HCT116 (cell line): ENCODE measurements around the gene PAX7. TPM values are rescaled to one million over a fixed set of nuclear protein-coding genes. Genes with fewer than 3 reads are reported as not detected.
A peak's percentile ranks its signal among the peaks of the same experiment; 100 is the strongest.

Experiments used
- ATAC-seq: fragments of 200-7000 bp; cut with Tn5 transposase; 2 replicates; pipeline ENCODE4 v1.9.1; 2020; ENCODE audit warnings: mild to moderate bottlenecking, moderate library complexity
- BruUV-seq: library from RNA; stranded (reverse); fragments of 400-500 nt; replicated peaks from 2 replicates; lab custom pipeline; 2021; lab: Mats Ljungman, UMichigan
- CTCF ChIA-PET: fragments of 300-600 bp; sonication (Branson Sonifier 250); formaldehyde crosslinking; loops from one replicate; lab custom pipeline; 2021; ENCODE audit warnings: antibody characterized with exemption; lab: Charles Lee
- POLR2A ChIA-PET: fragments of 300-600, 350-600 bp; sonication (Branson Sonifier 250); formaldehyde crosslinking; loops from one replicate; lab custom pipeline; 2021; ENCODE audit warnings: antibody characterized with exemption; lab: Charles Lee
- RAD21 ChIA-PET, 2 experiments: fragments of 300-600 bp; sonication (Branson Sonifier 250); formaldehyde crosslinking; loops; one replicate each; lab custom pipeline; 2023; ENCODE audit warnings: low total read pairs in 2 of 2; ENCODE audit not compliant: uncharacterized antibody in 2 of 2, unreplicated experiment in 2 of 2, low non-redundant PET in 1 of 2; lab: Charles Lee
- DNase-seq: peaks from one replicate; pipeline ENCODE4 v3.0.0-alpha.2; 2010; ENCODE audit warnings: low read depth, low spot score
- H2AFZ ChIP-seq: fragments of 200-600 bp; shearing (Covaris generic), sonication (generic); 2 replicates; pipeline ENCODE4 v1.6.1; 2017; ENCODE audit warnings: low read depth, mixed run types, mixed read lengths, antibody characterized with exemption, low read length; ENCODE audit not compliant: poor library complexity, severe bottlenecking
- H3K27ac ChIP-seq: 2 replicates; pipeline ENCODE4 v1.5.1; 2012; ENCODE audit warnings: low read depth, low read length
- H3K27me3 ChIP-seq: fragments of 200-600 bp; sonication (generic); 2 replicates; pipeline ENCODE4 v1.6.1; 2016; ENCODE audit warnings: mixed run types, low read length, mixed read lengths; ENCODE audit not compliant: insufficient read depth
- H3K36me3 ChIP-seq, 2 experiments: fragments of 200-500 bp in 1 of 2; fragments of 200-600 bp in 1 of 2; sonication (Bioruptor generic) in 1 of 2; sonication (generic) in 1 of 2; 2 replicates each; pipeline versions ENCODE4 v1.5.1 to v1.6.1; 2014 to 2016; ENCODE audit warnings: low read length in 2 of 2, inconsistent platforms in 1 of 2, mixed read lengths in 1 of 2, mixed run types in 1 of 2; ENCODE audit not compliant: insufficient read depth in 2 of 2, control insufficient read depth in 1 of 2
- H3K4me1 ChIP-seq, 2 experiments: fragments of 200-600 bp in 1 of 2; sonication (generic) in 1 of 2; 2 replicates each; pipeline versions ENCODE4 v1.5.1 to v1.6.1; 2012 to 2017; ENCODE audit warnings: low read length in 2 of 2, inconsistent platforms in 1 of 2, mild to moderate bottlenecking in 1 of 2, mixed read lengths in 1 of 2, mixed run types in 1 of 2, moderate library complexity in 1 of 2; ENCODE audit not compliant: insufficient read depth in 2 of 2, control insufficient read depth in 1 of 2
- H3K4me2 ChIP-seq: fragments of 200-600 bp; sonication (generic); 2 replicates; pipeline ENCODE4 v1.6.1; 2017; ENCODE audit warnings: mixed run types, low read length, mixed read lengths
- H3K4me3 ChIP-seq, 2 experiments: fragments of 200-600 bp in 1 of 2; sonication (generic) in 1 of 2; replicated peaks in 1 of 2; 2 replicates each; pipeline ENCODE4 v1.5.1; 2011 to 2016; ENCODE audit warnings: low read length in 2 of 2, control low read depth in 1 of 2, low read depth in 1 of 2, mild to moderate bottlenecking in 1 of 2, mixed read lengths in 1 of 2, mixed run types in 1 of 2
- H3K79me2 ChIP-seq: fragments of 200-600 bp; sonication (generic); 2 replicates; pipeline ENCODE4 v1.6.1; 2017; ENCODE audit warnings: mild to moderate bottlenecking, mixed run types, low read length, moderate library complexity, mixed read lengths; ENCODE audit not compliant: insufficient read depth
- H3K9ac ChIP-seq: fragments of 200-600 bp; sonication (generic); 2 replicates; pipeline ENCODE4 v1.6.1; 2016; ENCODE audit warnings: low read length, mixed read lengths
- H3K9me2 ChIP-seq: fragments of 200-600 bp; sonication (generic), shearing (Covaris generic); 2 replicates; pipeline ENCODE4 v1.6.1; 2017; ENCODE audit warnings: mixed run types, mild to moderate bottlenecking, moderate library complexity; ENCODE audit not compliant: insufficient read depth
- H3K9me3 ChIP-seq, 2 experiments: fragments of 200-500 bp in 1 of 2; fragments of 200-600 bp in 1 of 2; sonication (Bioruptor generic) in 1 of 2; sonication (generic) in 1 of 2; 2 replicates each; pipeline ENCODE4 v1.6.1; 2014 to 2017; ENCODE audit warnings: low read length in 2 of 2, mixed read lengths in 2 of 2, inconsistent platforms in 1 of 2, low read depth in 1 of 2, mild to moderate bottlenecking in 1 of 2, mixed run types in 1 of 2, moderate library complexity in 1 of 2; ENCODE audit not compliant: control insufficient read depth in 1 of 2, insufficient read depth in 1 of 2
- H4K20me1 ChIP-seq: fragments of 200-600 bp; sonication (generic), shearing (Covaris generic); 2 replicates; pipeline ENCODE4 v1.6.1; 2017; ENCODE audit warnings: mixed run types, mild to moderate bottlenecking, moderate library complexity; ENCODE audit not compliant: insufficient read depth
- CBX3 ChIP-seq: IDR thresholded peaks from 2 replicates; pipeline ENCODE4 v1.6.1; 2012; ENCODE audit warnings: low read depth
- EZH2 ChIP-seq: fragments of 200-600 bp; sonication (generic); IDR thresholded peaks from 2 replicates; pipeline ENCODE4 v1.6.1; 2017; ENCODE audit warnings: antibody characterized with exemption, mixed run types
- EZH2phosphoT487 ChIP-seq: fragments of 200-600 bp; IDR thresholded peaks from 2 replicates; pipeline ENCODE4 v1.6.1; 2018; ENCODE audit warnings: antibody characterized with exemption, borderline replicate concordance
- FOSL1 ChIP-seq: IDR thresholded peaks from 2 replicates; pipeline ENCODE4 v1.6.1; 2012; ENCODE audit warnings: low read depth
- JUND ChIP-seq: IDR thresholded peaks from 2 replicates; pipeline ENCODE4 v1.6.1; 2012
- MAX ChIP-seq: IDR thresholded peaks from 2 replicates; pipeline ENCODE4 v1.6.1; 2012
- POLR2AphosphoS5 ChIP-seq: IDR thresholded peaks from 2 replicates; pipeline ENCODE4 v1.6.1; 2011; ENCODE audit warnings: mild to moderate bottlenecking, low read depth, low read length, moderate library complexity
- RAD21 ChIP-seq: IDR thresholded peaks from 2 replicates; pipeline ENCODE4 v1.6.1; 2012; ENCODE audit warnings: low read depth, mild to moderate bottlenecking
- SP1 ChIP-seq: IDR thresholded peaks from 2 replicates; pipeline ENCODE4 v1.6.1; 2012; ENCODE audit warnings: low read depth
- TCF7L2 ChIP-seq: IDR thresholded peaks from 2 replicates; pipeline ENCODE4 v1.7.0; 2011; ENCODE audit warnings: borderline replicate concordance, inconsistent platforms; ENCODE audit not compliant: insufficient read depth, insufficient read length; ENCODE audit errors: extremely low read depth
- ZFX ChIP-seq: fragments of 450-650 bp; IDR thresholded peaks from 2 replicates; pipeline ENCODE4 v1.6.1; 2017
- ZNF274 ChIP-seq: fragments of 200-500 bp; sonication (Bioruptor generic); IDR thresholded peaks from 2 replicates; pipeline ENCODE4 v1.6.1; 2014; ENCODE audit warnings: mild to moderate bottlenecking, low read depth, low read length, inconsistent platforms
- intact Hi-C: fragments of 100-400 bp; cut with micrococcal nuclease; formaldehyde crosslinking; loops from 2 replicates; pipeline ENCODE4 v1.10.0; 2022
- total RNA-seq: library from RNA; stranded (reverse); gene quantifications from one replicate; pipeline ENCODE4 v1.2.1, GENCODE V29; 2021; ENCODE audit not compliant: unreplicated experiment
- TF ChIP-seq, protein P1 (sequence below): IDR thresholded peaks from 2 replicates; pipeline ENCODE4 v1.6.1; 2012
- TF ChIP-seq, protein P2 (sequence below), 3 experiments: fragments of 200-600 bp in 1 of 3; sonication (generic) in 1 of 3; IDR thresholded peaks in 2 of 3; conservative IDR thresholded peaks in 1 of 3; 2 replicates each; pipeline ENCODE4 v1.5.1; 2012 to 2017; ENCODE audit warnings: low read depth in 2 of 3, low read length in 2 of 3, antibody characterized with exemption in 1 of 3, borderline replicate concordance in 1 of 3, control low read depth in 1 of 3, mild to moderate bottlenecking in 1 of 3, mixed read lengths in 1 of 3, mixed run types in 1 of 3, moderate library complexity in 1 of 3; ENCODE audit not compliant: insufficient read depth in 1 of 3

PAX7 gene
- total RNA-seq, 1 experiment from 2014 or later: not detected

GRCh38 chr1:18681423-18681835 is 50.8 kb downstream of the PAX7 start:
- TF ChIP-seq JUND: no peak
- TF ChIP-seq MAX: 0 out of 2 replicates have a peak, but pooled peaks have one; percentile 23
- TF ChIP-seq FOSL1: no peak
- TF ChIP-seq POLR2AphosphoS5: no peak
- no peak for TF ChIP-seq EZH2phosphoT487
- TF ChIP-seq, protein P1, sequence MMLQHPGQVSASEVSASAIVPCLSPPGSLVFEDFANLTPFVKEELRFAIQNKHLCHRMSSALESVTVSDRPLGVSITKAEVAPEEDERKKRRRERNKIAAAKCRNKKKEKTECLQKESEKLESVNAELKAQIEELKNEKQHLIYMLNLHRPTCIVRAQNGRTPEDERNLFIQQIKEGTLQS: no peak
- peak; percentile 80 for TF ChIP-seq RAD21
- TF ChIP-seq SP1: no peak
- TF ChIP-seq, protein P2, sequence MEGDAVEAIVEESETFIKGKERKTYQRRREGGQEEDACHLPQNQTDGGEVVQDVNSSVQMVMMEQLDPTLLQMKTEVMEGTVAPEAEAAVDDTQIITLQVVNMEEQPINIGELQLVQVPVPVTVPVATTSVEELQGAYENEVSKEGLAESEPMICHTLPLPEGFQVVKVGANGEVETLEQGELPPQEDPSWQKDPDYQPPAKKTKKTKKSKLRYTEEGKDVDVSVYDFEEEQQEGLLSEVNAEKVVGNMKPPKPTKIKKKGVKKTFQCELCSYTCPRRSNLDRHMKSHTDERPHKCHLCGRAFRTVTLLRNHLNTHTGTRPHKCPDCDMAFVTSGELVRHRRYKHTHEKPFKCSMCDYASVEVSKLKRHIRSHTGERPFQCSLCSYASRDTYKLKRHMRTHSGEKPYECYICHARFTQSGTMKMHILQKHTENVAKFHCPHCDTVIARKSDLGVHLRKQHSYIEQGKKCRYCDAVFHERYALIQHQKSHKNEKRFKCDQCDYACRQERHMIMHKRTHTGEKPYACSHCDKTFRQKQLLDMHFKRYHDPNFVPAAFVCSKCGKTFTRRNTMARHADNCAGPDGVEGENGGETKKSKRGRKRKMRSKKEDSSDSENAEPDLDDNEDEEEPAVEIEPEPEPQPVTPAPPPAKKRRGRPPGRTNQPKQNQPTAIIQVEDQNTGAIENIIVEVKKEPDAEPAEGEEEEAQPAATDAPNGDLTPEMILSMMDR (IDR thresholded peaks at IDR 0.05 in 2 of 3, conservative IDR thresholded peaks at IDR 0.05 in 1 of 3; ENCODE audit: borderline replicate concordance in 1 of 3, insufficient read depth in 1 of 3, low read depth in 2 of 3, low read length in 2 of 3): peak; percentile 61 to 81 (median 72); a peak in 5 of 6 replicates
- no peak for TF ChIP-seq TCF7L2
- TF ChIP-seq ZFX: no peak
- TF ChIP-seq ZNF274: no peak
- peak; percentile 95 for TF ChIP-seq CBX3
- TF ChIP-seq EZH2: no peak
- no TSS peak for BruUV-seq
- Histone ChIP-seq H2AFZ (peak overlapping the region; percentile 5), H3K4me1 (no peaks in the 10 kb centered on the region; a peak in 2 of 4 replicates), H3K9me3 (no peaks in the 10 kb centered on the region), H3K4me3 (no peak overlapping the region), H4K20me1 (no peaks in the 10 kb centered on the region), H3K27ac (no peak overlapping the region), H3K9ac (no peak overlapping the region), H3K9me2 (no peaks in the 10 kb centered on the region), H3K79me2 (no peaks in the 10 kb centered on the region), H3K4me2 (no peak overlapping the region), H3K36me3 (no peaks in the 10 kb centered on the region), H3K27me3 (no peaks in the 10 kb centered on the region)
- POLR2A ChIA-PET: no interaction called here
- intact Hi-C loops: loop anchor here (2.0 kb wide), 1 partner anchor 85 kb away; no protein-coding TSS in a partner anchor
- ATAC-seq: peak; percentile 91
- CTCF ChIA-PET: interaction anchor here (1.0 to 2.3 kb wide), 2 partner anchors 11 to 84 kb away, joined by 3 to 11 read pairs; no protein-coding TSS in a partner anchor
- RAD21 ChIA-PET: no interaction called here
- peak; percentile 29 for DNase-seq
